H9 (cell line): ENCODE measurements around the gene TIMM22. TPM values are rescaled to one million over a fixed set of nuclear protein-coding genes. Genes with fewer than 3 reads are reported as not detected.

Experiments used
- DNase-seq: peaks from one replicate; pipeline ENCODE4 v3.0.0-alpha.2; 2017
- H2AFZ ChIP-seq: one replicate; pipeline ENCODE4 v1.6.1; 2013; ENCODE audit warnings: mild to moderate bottlenecking, low read length, control low read depth, moderate library complexity
- H2AK5ac ChIP-seq: 2 replicates; pipeline ENCODE4 v1.6.1; 2013; ENCODE audit warnings: low read length, control low read depth, mixed read lengths; ENCODE audit not compliant: insufficient read length
- H2BK120ac ChIP-seq: one replicate; pipeline ENCODE4 v1.6.1; 2013; ENCODE audit warnings: low read depth, mild to moderate bottlenecking, low read length, control low read depth, inconsistent platforms; ENCODE audit not compliant: poor library complexity, severe bottlenecking
- H2BK12ac ChIP-seq: 2 replicates; pipeline ENCODE4 v1.6.1; 2013; ENCODE audit warnings: low read length, control low read depth, mixed read lengths, low read depth; ENCODE audit not compliant: insufficient read length
- H2BK15ac ChIP-seq: 2 replicates; pipeline ENCODE4 v1.6.1; 2013; ENCODE audit warnings: low read depth, low read length, control low read depth
- H2BK20ac ChIP-seq: one replicate; pipeline ENCODE4 v1.6.1; 2013; ENCODE audit warnings: low read depth, mild to moderate bottlenecking, low read length, control low read depth, inconsistent platforms; ENCODE audit not compliant: poor library complexity, severe bottlenecking
- H2BK5ac ChIP-seq: 2 replicates; pipeline ENCODE4 v1.6.1; 2013; ENCODE audit warnings: low read length, control low read depth, mixed read lengths; ENCODE audit not compliant: insufficient read length
- H3K14ac ChIP-seq: 2 replicates; pipeline ENCODE4 v1.6.1; 2013; ENCODE audit warnings: low read length, control low read depth; ENCODE audit not compliant: insufficient read depth
- H3K18ac ChIP-seq: 2 replicates; pipeline ENCODE4 v1.6.1; 2013; ENCODE audit warnings: low read depth, mild to moderate bottlenecking, mixed read lengths, low read length, control low read depth; ENCODE audit not compliant: insufficient read length
- H3K23ac ChIP-seq: 2 replicates; pipeline ENCODE4 v1.6.1; 2013; ENCODE audit warnings: low read length, control low read depth, mixed read lengths, low read depth; ENCODE audit not compliant: insufficient read length
- H3K23me2 ChIP-seq: 2 replicates; pipeline ENCODE4 v1.6.1; 2013; ENCODE audit warnings: low read depth, mild to moderate bottlenecking, mixed read lengths, low read length, control low read depth; ENCODE audit not compliant: insufficient read length, poor library complexity, severe bottlenecking
- H3K27ac ChIP-seq: 2 replicates; pipeline ENCODE4 v1.5.1; 2013; ENCODE audit warnings: low read length, control low read depth, mixed read lengths, low read depth; ENCODE audit not compliant: insufficient read length
- H3K27me3 ChIP-seq: 2 replicates; pipeline ENCODE4 v1.6.1; 2013; ENCODE audit warnings: low read length, control low read depth, inconsistent platforms; ENCODE audit not compliant: insufficient read depth
- H3K4ac ChIP-seq: 2 replicates; pipeline ENCODE4 v1.6.1; 2013; ENCODE audit warnings: low read depth, mild to moderate bottlenecking, control low read depth, inconsistent platforms, low read length, moderate library complexity
- H3K4me1 ChIP-seq: 2 replicates; pipeline ENCODE4 v1.6.1; 2013; ENCODE audit warnings: low read length, control low read depth, inconsistent platforms; ENCODE audit not compliant: insufficient read depth
- H3K4me2 ChIP-seq: 2 replicates; pipeline ENCODE4 v1.6.1; 2013; ENCODE audit warnings: low read length, control low read depth, mixed read lengths; ENCODE audit not compliant: insufficient read length, insufficient read depth
- H3K56ac ChIP-seq: 2 replicates; pipeline ENCODE4 v1.6.1; 2013; ENCODE audit warnings: low read depth, mild to moderate bottlenecking, mixed read lengths, low read length, control low read depth; ENCODE audit not compliant: insufficient read length
- H3K79me1 ChIP-seq: 2 replicates; pipeline ENCODE4 v1.6.1; 2013; ENCODE audit warnings: low read depth, mild to moderate bottlenecking, moderate library complexity, low read length, control low read depth, inconsistent platforms; ENCODE audit not compliant: insufficient read depth, poor library complexity, severe bottlenecking
- H3K79me2 ChIP-seq: 2 replicates; pipeline ENCODE4 v1.6.1; 2013; ENCODE audit warnings: low read length, control low read depth, inconsistent platforms; ENCODE audit not compliant: insufficient read depth
- H3K9ac ChIP-seq: 2 replicates; pipeline ENCODE4 v1.6.1; 2013; ENCODE audit warnings: low read length, control low read depth, mixed read lengths; ENCODE audit not compliant: insufficient read length; ENCODE audit errors: extremely low read depth
- H3K9me3 ChIP-seq: one replicate; pipeline ENCODE4 v1.6.1; 2013; ENCODE audit warnings: low read depth, low read length, inconsistent platforms; ENCODE audit not compliant: control insufficient read depth
- H3T11ph ChIP-seq: one replicate; pipeline ENCODE4 v1.6.1; 2013; ENCODE audit warnings: mild to moderate bottlenecking, low read length, control low read depth, inconsistent platforms
- H4K20me1 ChIP-seq: one replicate; pipeline ENCODE4 v1.6.1; 2013; ENCODE audit not compliant: control insufficient read depth, insufficient read length, insufficient read depth
- H4K5ac ChIP-seq: 2 replicates; pipeline ENCODE4 v1.6.1; 2013; ENCODE audit warnings: low read depth, mild to moderate bottlenecking, mixed read lengths, low read length, control low read depth; ENCODE audit not compliant: insufficient read length
- H4K8ac ChIP-seq: replicated peaks from 2 replicates; pipeline ENCODE4 v1.6.1; 2013; ENCODE audit warnings: low read length, control low read depth, mixed read lengths, low read depth; ENCODE audit not compliant: insufficient read length
- H4K91ac ChIP-seq: 2 replicates; pipeline ENCODE4 v1.6.1; 2013; ENCODE audit warnings: low read depth, mild to moderate bottlenecking, moderate library complexity, mixed read lengths, low read length, control low read depth; ENCODE audit not compliant: insufficient read length
- H3K27ac Mint-ChIP-seq, 3 experiments: 2 replicates in 2 of 3; 3 replicates in 1 of 3; pipeline ENCODE4 v1.8.0; 2020 to 2021; ENCODE audit warnings: mixed read lengths in 3 of 3, mild to moderate bottlenecking in 1 of 3, moderate library complexity in 1 of 3
- H3K27me3 Mint-ChIP-seq: 2 replicates; pipeline ENCODE4 v1.8.0; 2021; ENCODE audit warnings: low read depth, mild to moderate bottlenecking, moderate library complexity, mixed read lengths
- H3K36me3 Mint-ChIP-seq, 3 experiments: 2 replicates in 2 of 3; 3 replicates in 1 of 3; pipeline ENCODE4 v1.8.0; 2020 to 2021; ENCODE audit warnings: low read depth in 3 of 3, mixed read lengths in 3 of 3; ENCODE audit not compliant: insufficient read depth in 1 of 3
- H3K4me1 Mint-ChIP-seq, 2 experiments: 2 replicates each; pipeline ENCODE4 v1.8.0; 2020; ENCODE audit warnings: mixed read lengths in 2 of 2
- H3K4me3 Mint-ChIP-seq, 2 experiments: 2 replicates in 1 of 2; 3 replicates in 1 of 2; pipeline ENCODE4 v1.8.0; 2020 to 2021; ENCODE audit warnings: mild to moderate bottlenecking in 2 of 2, mixed read lengths in 2 of 2, moderate library complexity in 1 of 2
- H3K9me3 Mint-ChIP-seq, 2 experiments: 2 replicates in 1 of 2; 3 replicates in 1 of 2; pipeline ENCODE4 v1.8.0; 2020; ENCODE audit warnings: mild to moderate bottlenecking in 2 of 2, mixed read lengths in 2 of 2, moderate library complexity in 1 of 2
- CTCF ChIP-seq: fragments of 200-600 bp; sonication (generic); conservative IDR thresholded peaks from 3 replicates; pipeline ENCODE4 v1.8.0; 2021; ENCODE audit warnings: antibody characterized with exemption, mild to moderate bottlenecking
- WGBS: extraction: QIAGEN DNeasy Blood & Tissue Kit; methylation state at CpG from one replicate; pipeline ENCODE4 v1.1.7; 2013; ENCODE audit warnings: missing lambda C conversion rate, low lambda C conversion rate, mixed read lengths; ENCODE audit not compliant: insufficient read length; ENCODE audit errors: extremely low coverage; 5-methylcytosine and 5-hydroxymethylcytosine counted together
- total RNA-seq: library from RNA; stranded (reverse); gene quantifications from 2 replicates; pipeline ENCODE4 v1.2.1, GENCODE V29; 2021

The TIMM22 gene
- total RNA-seq, 1 experiment from 2014 or later, result 23.0 TPM

- peaks cover 6 to 32% of the 10 kb centered on the region in 2 experiments for H3K4me1 Mint-ChIP-seq
- no peak overlapping the region for H3K4me3 Mint-ChIP-seq
- no peaks in the 10 kb centered on the region; a peak in 2 of 7 replicates for H3K36me3 Mint-ChIP-seq
- H3K27me3 Mint-ChIP-seq, result peaks cover 13% of the 10 kb centered on the region
- no peak overlapping the region for H2BK15ac ChIP-seq
- H3K27me3 ChIP-seq, result no peaks in the 10 kb centered on the region
- WGBS, result no CpG with 5 or more reads among the region's 20 CpGs
- peaks cover 9% of the 10 kb centered on the region for H3K23me2 ChIP-seq
- H4K91ac ChIP-seq, result no peak overlapping the region
- H2BK12ac ChIP-seq, result no peak overlapping the region
- no peak overlapping the region for H2BK20ac ChIP-seq
- H3K4ac ChIP-seq, result no peak overlapping the region
- no peaks in the 10 kb centered on the region for H4K20me1 ChIP-seq
- H3K9me3 Mint-ChIP-seq, result no peaks in the 10 kb centered on the region
- no peak overlapping the region for H3K14ac ChIP-seq
- no peak overlapping the region for H3K56ac ChIP-seq
- no peak overlapping the region for H4K5ac ChIP-seq
- H2BK120ac ChIP-seq, result no peak overlapping the region
- no peaks in the 10 kb centered on the region for H3K79me1 ChIP-seq
- H3K4me2 ChIP-seq, result no peak overlapping the region
- no peak overlapping the region for H3K27ac Mint-ChIP-seq
- no peak overlapping the region for H3K27ac ChIP-seq
- H3K4me1 ChIP-seq, result no peaks in the 10 kb centered on the region; the same call in 1 of the 2 replicates
- no peaks in the 10 kb centered on the region for H3K9me3 ChIP-seq
- H3K23ac ChIP-seq, result no peak overlapping the region
- no peak overlapping the region for H3T11ph ChIP-seq
- H2AK5ac ChIP-seq, result no peak overlapping the region
- H3K9ac ChIP-seq, result no peak overlapping the region
- H2BK5ac ChIP-seq, result no peak overlapping the region
- no peak overlapping the region for H2AFZ ChIP-seq
- TF ChIP-seq CTCF, result no peak
- H3K79me2 ChIP-seq, result no peaks in the 10 kb centered on the region
- no peak for DNase-seq
- H3K18ac ChIP-seq, result no peak overlapping the region
- H4K8ac ChIP-seq, result no peak overlapping the region
Measured at GRCh38 chr17:1034652-1035210, 37.8 kb downstream of the TIMM22 start.
